OCI-LY1 (cell line): Measurements from ENCODE around the gene NLRC3.

Experiments used
- EZH2 ChIP-seq: fragments of 200-600 bp; sonication (generic), shearing (Covaris generic); IDR thresholded peaks from 2 replicates; pipeline ENCODE4 v1.8.0; 2017; ENCODE audit warnings: borderline replicate concordance, mixed run types, mild to moderate bottlenecking, antibody characterized with exemption, low read length, moderate library complexity, mixed read lengths
- TF ChIP-seq, protein P1 (sequence below): fragments of 200-600 bp; sonication (generic), shearing (Covaris generic); IDR thresholded peaks from 2 replicates; pipeline ENCODE4 v1.5.1; 2017; ENCODE audit warnings: mild to moderate bottlenecking, antibody characterized with exemption, low read length, moderate library complexity, mixed read lengths

- TF ChIP-seq, protein P1, sequence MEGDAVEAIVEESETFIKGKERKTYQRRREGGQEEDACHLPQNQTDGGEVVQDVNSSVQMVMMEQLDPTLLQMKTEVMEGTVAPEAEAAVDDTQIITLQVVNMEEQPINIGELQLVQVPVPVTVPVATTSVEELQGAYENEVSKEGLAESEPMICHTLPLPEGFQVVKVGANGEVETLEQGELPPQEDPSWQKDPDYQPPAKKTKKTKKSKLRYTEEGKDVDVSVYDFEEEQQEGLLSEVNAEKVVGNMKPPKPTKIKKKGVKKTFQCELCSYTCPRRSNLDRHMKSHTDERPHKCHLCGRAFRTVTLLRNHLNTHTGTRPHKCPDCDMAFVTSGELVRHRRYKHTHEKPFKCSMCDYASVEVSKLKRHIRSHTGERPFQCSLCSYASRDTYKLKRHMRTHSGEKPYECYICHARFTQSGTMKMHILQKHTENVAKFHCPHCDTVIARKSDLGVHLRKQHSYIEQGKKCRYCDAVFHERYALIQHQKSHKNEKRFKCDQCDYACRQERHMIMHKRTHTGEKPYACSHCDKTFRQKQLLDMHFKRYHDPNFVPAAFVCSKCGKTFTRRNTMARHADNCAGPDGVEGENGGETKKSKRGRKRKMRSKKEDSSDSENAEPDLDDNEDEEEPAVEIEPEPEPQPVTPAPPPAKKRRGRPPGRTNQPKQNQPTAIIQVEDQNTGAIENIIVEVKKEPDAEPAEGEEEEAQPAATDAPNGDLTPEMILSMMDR: no peak
- TF ChIP-seq EZH2: no peak
Observed at GRCh38 chr16:3569851-3570250, 7.4 kb downstream of the NLRC3 start.
